ENCODE measurements around the gene NOTCH1.

The NOTCH1 gene

DNA sequence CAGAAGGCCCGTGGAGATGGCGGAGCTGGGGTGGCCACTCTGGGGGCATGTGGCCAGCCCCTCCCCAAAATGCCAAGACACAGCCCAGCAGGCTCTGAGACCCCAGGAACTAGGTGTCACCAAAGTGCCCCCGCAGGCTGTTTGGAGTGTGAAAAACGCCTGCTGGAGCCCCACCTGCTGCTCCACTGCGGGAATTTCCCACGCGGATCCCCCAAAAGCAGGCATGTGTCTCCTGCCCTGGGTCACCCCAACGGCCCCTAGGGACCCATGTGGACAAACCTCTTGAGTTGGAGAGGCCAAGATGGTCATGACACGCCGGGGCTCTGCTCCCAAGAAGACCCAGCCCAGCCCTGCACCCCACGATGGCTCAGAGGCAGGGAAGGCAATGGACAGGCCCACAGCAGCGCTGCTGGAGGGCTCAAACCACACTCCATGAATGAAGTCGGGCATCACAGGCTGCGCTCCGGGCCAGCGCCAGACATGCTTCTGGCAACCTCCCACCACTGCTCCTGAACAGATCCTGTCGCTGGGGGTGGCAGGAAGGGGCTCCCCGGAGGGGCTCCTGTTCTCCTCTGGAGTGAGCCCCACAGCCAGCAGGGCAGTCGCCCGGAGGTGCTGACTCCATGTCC, 15.3 kb downstream of the NOTCH1 start:
- no peak for DNase-seq

DNA sequence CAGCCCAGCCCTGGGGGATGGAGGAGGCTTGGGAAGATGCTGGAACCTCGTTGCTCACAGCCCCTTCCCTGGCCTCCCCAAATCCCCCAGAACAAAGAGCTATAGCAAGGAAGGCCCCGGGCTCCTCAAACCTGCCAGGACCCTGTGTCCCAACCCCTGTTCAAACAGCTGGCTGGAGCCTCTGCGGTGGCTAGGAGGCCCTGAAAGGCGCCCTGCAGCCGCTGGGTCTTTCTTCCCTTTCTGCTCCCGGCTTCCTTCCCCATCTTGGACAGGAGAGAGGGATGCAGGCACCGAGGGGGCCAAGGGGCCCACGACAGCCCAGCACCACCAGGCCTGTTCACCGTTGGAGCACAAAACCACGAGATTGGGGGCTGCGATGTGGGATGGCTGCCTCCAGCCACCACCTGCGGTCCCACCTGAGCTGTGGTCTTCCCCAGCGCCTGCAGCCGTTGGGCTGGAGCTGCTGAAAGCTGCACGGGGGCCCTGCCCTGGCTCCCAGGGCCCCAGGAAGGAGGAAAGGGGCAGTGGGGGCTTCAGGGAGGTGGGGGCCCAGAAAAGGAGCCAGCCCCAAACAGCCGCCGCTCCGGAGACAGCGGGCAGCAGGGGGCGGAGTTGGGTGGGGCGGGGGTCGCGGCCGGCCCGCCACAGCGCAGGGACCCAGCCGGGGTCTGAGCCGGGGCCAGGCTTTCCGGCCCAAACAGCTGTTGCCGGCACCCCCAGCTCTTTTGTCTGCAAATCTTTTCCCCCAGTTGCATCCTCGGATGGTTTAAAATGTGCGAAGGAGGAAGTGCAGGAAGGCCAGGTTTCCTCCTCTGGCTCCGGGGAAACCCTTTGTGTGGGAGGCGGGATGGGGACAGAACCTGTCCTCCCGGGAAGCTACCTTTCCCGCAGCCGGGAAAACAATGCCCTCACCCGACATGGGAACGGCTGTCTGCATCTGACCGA, 16.1 kb downstream of the NOTCH1 start:
- no peak for DNase-seq

DNA sequence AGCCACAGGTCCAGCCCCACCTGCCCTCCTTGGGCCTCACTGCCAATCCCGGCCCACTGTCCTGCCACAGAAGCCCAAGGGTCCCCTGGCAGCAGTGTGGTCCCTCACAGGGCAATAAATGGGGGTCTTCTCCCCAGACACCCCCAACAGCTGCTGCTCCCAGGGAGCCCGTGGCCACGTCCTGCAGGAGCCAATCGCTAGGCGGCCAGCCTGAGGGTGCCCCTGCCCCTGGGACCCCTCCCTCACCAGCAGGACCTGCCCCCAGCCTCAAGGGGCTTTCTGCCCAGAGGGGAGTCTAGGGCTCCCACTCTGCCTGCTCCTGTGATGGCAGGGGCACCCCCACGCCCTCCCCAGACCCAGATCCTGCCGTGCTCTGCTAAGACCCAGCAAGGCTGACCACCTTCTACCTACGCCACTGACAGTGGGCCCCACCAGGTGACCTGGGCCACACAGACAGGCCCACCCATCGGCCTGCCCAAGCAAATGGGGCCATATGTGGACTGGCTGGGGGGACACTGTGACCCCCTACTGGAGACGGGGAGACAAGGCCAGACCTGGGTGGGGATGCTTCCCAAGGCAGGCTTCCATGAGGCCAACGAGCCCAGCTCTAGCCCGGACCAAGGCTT, 17.0 kb downstream of the NOTCH1 start:
- DNase-seq = no peak

DNA sequence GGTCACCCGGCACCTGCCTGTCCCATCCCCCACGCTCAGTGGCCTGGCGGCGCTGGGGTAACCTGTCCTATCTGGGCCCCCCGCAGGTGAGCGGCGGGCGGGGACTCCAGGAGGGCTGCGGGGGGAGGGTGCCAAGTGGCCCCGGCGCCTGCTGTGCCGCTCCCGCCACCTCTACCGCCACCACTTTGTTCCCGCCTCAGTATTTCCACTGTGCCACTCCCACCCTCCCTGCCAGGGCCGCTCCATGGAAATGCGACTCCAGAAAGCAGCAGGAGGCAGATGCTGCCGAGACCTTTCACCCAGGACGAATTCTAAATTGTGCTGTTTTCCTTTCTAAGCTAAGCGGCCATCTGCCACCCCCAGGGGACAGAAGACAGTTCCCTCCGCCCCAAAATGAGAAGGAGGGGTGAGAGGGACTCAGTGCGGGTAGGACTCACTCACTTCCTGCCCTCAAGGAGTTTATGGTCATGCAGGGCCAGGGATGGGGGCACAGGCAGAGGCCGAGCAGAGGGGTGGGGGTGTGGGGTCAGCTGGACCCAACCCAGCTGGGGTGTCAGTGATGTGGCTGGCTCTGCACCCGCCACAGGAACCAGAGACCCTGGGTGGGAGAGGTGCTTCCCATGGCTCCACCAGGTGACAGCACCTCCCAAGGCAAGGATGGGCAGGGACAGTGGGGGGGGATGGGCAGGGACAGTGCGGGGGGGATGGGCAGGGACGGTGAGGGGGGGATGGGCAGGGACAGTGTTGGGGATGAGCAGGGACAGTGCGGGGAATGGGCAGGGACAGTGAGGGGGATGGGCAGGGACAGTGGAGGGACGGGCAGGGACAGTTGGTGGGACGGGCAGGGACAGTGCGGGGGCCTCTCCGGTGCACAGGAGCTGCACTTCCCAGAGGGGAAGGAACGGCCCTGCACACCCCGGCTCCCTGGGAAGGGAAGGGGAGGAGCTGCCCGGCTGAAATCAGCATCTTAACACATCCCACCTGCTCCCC, 17.8 kb downstream of the NOTCH1 start:
- peak; percentile 90 for DNase-seq

DNA sequence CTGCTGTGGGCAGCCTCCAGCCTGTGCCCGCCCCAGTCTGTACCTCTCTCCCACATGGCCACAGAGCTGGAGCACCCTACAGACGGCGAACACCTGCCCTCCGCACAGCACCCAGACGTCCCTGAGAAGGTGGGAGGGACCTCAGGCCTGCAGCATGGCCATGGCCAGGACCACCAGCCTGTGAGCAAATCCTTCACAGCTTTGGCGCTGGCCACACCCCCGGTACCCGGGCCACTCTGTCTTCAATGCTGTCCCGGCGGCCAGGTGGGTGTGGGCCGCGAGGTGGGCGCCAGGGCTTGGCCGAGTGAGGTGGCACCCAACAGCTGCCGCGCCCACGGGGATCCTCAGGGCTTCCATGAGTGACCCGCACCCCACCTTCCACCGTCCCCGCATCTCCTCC, 18.7 kb downstream of the NOTCH1 start:
- DNase-seq = peak; percentile 53

DNA sequence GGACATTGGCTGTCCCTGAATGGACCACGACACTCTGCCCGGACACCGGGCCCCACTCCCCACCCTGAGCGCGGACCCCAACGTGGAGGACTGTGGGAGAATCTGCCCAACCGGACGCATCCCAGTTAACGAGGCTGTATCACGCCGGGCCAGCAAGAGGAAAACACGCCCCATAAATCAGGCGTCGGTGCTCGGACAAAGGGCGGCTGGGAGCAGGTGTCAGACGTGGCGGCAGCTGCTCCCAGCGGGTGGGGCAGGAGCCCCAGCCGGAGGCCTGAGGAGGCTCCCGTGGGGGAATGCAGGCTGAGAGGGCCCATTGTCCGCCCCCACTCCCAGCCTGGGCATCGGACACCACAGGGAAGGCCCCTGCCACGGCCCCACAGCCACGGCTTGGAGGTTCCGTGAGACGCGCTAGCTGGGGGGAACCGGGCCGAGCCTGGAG, 19.2 kb downstream of the NOTCH1 start:
- peak; percentile 90 for DNase-seq

DNA sequence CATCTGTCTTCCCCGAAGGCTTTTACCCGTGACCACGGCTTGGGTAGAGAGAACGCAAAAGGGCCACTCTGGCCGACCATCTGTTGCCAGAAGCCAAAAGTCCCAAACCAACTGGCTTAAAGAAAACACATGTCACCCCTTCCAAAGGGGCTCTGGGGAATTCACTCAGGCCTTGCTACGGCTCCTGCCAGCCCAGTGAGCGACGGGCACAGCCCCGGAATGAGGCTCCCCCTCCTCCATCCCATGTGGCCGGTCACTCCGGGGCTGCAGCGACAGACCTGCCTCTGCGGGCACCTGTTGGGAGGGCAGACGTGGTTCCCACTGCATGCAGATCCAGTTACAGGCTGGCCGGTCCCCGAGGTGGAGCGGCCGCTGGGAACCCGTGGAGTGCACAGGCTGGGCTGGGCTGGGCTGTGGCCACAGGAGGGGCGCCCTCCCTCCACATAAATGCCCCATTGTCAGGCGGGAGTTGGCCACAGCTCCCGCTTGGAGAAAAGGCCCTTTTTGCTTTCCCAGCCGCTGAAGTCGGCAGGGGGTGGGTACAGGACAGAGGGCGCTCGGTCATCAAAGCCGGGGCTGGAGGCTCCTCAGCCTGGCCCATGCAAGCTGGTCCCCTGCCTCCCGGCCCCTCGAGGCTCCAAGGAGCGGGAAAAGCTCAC, 19.9 kb downstream of the NOTCH1 start:
- DNase-seq = peak; percentile 57

DNA sequence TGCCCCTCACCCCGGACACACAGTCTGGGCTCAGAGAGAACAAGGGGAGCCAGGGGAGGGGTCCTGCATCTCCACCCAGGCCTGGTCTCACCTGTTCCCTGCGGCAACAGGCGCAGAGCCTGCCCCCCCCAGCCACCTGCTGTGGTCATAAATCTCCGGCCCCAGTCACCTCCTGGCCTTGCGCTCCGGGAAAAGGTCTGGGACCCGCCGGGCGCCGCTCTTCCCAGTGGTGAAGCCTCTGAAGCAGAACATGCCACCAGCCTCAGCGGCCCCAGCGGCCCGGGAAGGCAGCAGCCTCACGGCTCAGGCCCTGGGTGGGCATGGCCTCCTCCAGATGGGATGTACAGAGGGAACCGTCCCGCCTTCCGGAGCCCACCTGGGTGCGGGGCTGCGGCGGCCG, 20.6 kb downstream of the NOTCH1 start:
- DNase-seq = peak; percentile 54

DNA sequence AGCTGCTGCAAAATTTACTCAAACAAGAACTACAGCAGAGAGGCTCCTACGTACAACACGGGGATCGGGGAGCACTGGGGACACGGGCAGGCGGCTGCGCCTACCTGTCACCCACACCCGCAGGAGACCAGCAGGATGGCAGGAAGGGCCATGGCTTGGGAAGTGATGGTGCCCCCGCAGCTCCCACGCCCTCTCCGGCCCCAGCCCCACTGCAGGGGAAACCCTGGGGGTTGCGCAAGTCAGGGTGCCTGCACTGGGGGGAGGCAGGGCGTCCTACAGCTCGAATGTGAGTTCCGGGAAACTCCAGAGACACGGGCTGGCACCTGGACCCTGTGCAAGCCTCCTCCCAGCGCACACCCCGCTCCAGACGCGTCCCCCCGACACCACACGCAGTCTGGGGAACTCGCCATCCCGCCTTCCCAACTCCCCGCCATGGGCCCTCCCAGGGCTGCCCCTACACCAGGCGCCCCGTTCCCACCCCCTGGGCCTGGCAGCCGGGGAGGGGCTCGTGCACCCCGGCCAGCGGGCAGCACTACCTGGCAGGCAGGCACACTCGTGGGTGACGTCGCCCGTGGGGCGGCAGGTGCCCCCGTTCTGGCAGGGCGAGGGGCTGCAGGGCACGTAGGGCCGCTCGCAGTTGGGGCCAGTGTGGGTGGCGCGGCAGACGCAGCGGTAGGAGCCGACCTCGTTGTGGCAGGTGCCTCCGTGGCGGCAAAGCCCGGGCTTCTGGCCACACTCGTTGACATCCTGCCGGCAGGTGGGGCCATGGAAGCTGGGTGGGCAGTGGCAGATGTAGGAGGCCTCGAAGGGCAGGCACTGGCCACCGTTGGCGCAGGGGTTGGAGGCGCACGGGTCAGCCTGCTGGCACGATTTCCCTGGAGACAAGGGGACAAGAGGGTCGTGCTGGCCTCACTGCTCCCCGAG, 23.3 kb downstream of the NOTCH1 start:
- no peak for DNase-seq

DNA sequence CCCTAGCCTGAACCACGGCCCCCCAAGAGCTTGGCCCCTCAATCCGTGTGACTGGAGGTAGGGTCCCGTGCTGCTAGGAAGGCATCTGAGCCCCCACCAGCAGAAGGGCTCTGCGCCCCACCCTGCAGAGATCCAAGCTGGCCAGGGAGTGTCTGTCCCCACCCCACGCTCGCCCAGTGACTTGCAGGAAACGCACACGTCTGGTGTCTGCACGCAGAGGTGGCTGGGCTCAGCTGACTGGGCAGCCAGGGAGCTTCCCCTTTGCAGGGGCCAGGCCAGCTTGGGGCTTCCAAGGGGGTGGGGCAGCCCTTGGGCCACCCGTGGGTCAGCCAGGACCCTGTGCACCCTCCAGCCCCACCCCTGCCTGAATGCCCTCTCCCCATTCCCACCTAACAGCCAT, 24.3 kb downstream of the NOTCH1 start:
- DNase-seq = no peak

DNA sequence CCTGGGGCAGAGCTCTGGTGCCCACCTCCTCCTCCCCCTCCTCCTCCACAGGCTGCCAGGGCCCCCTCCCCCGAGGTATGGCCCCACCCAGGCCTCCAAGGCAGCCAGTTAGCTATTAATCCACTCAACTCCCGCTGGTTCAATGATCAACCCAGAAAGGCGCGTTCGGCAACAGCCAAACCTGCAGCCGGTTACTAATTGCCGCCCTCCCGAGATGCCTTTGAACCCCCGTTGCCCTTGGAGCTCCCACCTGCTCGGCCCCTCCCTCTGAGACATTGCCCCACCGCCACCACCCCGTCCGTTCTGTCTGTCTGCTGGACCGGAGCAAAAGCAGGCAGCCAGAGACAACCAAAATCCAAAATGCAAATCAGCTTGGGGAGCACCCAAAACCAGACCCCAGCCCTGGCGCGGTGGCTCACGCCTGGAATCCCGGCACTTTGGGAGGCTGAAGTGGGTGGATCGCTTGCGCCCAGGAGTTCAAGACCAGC, 25.8 kb downstream of the NOTCH1 start:
- peak; percentile 39 for DNase-seq

DNA sequence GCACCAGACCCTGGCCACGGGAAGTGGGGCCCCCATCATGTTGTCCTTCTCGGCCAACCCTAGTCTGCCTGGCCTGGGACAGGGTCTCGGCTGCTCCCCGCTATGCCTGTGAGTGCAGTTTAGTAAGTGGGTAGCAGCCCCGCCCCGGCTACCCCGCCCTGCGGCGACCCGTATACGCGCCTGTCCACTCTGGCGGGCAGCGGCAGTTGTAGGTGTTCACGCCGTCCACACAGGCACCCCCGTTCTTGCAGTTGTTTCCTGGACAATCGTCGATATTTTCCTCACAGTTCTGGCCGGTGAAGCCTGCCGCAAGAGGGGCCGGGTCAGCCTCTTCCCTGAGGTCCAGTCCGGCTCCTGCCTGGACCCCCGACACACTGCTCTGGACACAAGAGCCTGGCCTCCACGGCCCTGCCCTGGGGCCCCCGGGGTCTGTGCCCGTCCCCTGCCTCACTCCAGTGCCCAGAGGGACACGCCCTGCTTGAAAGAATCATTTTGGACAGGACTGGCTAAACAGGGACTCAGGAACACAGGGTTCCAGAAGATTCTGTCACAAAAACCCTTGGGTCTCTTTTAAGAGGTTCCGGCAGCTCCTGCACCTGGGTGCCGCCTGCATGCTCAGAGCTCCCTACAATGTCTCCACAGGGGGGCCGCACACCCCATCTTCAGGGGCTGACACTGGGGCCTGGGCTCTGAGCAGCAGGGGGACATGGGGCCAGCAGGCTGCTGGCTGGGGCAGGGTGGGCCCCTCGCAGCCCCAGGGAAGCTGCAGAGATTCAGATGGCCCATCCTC, 26.4 kb downstream of the NOTCH1 start:
- DNase-seq = no peak

DNA sequence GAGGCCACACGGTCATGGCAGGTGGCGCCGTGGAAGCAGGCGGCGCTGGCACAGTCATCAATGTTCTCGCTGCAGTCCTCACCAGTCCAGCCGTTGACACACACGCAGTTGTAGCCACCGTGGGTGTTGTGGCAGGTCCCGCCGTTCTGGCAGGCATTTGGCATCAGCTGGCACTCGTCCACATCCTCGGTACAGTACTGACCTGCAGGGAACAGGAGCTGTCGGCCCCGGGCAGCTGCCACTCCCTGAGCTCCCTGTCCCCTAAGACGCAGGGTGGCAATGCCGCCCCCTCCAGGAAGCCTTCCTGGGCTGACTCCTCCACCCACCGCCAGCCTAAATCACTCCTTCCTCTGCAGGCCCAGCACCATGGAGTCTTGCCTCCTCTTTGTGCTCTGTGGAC, 27.2 kb downstream of the NOTCH1 start:
- DNase-seq = no peak

DNA sequence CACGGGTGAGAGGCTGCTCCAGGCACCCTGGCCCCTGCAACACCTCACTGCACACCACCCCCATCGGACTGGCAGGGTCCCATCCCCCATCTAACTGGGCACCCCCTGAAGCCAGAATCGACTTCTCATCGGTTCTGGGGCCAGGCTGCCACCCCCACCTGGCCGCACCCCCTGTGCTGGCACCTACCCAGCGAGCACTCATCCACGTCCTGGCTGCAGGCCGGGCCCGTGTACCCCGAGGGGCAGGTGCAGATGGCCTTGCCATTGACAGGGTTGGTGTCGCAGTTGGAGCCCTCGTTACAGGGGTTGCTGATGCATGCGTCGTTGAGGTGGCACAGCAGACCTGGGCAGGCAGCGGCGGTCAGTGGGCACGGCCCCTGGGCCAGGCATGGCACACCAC, 27.9 kb downstream of the NOTCH1 start:
- no peak for DNase-seq

DNA sequence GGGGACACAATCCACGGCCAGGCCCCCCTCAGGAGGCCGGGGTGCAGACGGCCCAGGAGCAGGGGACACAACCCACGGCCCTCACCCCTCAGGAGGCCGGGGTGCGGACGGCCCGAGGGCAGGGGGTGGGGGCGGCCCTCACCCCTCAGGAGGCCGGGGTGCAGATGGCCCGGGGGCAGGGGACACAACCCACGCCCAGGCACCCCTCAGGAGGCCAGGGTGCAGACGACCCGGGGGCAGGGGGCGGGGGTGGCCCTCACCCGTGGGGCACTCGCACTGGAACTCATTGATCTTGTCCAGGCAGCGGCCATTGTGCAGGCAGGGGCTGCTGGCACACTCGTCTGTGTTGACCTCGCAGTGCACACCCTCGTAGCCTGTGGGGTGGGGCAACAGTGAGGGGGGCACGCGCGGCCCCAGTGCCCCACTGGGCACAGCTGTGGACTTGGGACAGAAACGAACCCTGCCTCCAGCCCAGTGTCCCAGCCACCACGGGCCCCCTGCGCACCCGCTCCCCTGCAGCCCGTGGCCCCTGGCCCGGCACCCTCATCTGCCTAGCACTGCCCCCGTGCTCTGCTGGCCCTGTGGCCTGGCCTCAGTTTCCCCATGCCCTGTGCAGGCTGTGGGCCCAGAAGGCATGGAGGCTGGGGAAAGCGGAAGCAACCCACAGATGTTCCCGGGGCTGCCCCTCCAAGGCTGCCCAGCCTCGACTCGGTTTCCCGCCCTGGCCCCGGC, 28.7 kb downstream of the NOTCH1 start:
- DNase-seq = no peak

DNA sequence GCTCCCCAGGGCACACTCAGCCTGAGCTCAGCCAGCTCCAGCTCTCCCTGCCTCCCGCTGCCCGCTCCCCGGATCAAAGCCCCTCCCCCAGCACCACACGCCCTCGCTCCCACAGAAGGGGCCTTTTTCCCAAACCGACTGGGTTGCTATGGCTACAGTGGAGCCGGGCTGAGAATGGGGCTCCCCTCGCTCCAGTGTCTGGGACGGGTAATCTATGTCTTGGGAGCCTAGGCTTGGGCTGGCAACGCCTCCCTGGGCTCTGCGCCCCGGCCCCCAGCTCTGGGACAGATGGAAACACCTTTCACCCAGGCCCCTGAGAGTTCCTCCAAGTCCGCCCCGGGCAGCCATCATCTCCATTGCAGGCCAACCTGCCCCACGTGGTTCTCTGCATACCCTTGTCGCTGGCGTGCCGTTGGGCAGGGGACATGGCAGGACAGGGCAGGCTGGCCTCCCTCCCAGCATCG, 29.6 kb downstream of the NOTCH1 start:
- DNase-seq = no peak

DNA sequence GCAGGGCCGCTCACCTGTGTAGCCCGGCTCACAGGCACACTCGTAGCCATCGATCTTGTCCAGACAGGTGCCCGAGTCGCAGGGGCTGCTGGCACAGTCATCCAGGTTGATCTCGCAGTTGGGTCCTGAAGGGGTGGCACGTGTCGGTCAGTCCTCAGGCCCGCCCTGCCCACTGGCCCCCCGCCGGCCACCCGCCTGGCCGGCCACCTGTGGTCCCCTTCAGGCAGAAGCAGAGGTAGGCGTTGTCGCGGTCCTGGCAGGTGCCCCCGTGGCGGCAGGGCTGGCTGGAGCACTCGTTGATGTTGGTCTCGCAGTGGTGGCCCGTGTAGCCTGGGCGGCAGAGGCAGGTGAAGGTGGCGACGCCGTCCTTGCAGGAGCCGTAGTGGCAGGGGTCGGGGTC, 30.6 kb downstream of the NOTCH1 start:
- DNase-seq = no peak

DNA sequence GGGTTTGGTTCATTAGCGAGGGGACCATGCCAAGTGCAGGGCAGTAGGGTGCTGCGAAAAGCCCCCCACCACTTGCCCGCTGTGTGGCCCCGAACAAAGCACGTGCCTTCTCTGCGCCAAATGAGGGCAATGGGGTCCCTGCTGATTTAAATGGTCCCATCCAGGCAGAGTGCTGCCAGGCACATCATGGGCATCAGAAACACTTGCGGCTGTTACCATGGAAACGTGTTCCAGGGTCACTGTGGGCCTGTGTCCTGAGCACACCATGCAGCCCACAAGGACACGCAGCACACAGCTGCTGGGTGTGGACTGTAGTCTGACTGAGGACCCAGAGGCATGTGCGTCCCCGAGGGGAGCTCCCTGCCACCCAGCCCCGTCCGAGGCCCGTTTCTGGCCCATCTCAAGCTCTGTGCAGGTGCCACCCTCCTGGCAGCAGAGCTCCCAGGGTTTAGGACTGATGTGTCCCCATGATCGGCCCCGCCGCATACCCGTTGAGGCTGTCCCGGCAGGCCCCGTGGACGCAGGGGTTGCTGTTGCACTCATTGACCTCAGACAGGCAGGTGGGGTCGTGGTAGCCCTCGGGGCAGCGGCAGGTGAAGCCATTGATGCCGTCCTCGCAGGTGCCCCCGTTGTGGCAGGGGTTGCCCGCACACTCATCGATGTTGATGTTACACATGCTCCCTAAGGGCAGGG, 31.7 kb downstream of the NOTCH1 start:
- no peak for DNase-seq
